IPS-NIHi7 (cell line): Measurements from ENCODE around the gene PLA1A.
A peak's percentile ranks its signal among the peaks of the same experiment; 100 is the strongest.
"Not testable (repeated sequence)": the region's sequence is repeated elsewhere in the genome, so short reads cannot be mapped to it uniquely, and the experiment has no call there.

ENCODE experiments used
- DNase-seq: peaks from one replicate; pipeline ENCODE4 v3.0.0; 2012; ENCODE audit warnings: mixed read lengths; ENCODE audit errors: extremely low spot score

The PLA1A gene

GRCh38 chr3:119662604-119663373 lies 65.1 kb downstream of the PLA1A start:
- no peak for DNase-seq

- no peak for DNase-seq
These were observed 66.2 kb downstream of the PLA1A start for GRCh38 chr3:119663885-119664284.

- no peak for DNase-seq
These were observed 66.7 kb downstream of the PLA1A start for GRCh38 chr3:119664370-119664769.

GRCh38 chr3:119664850-119665379 lies 67.2 kb downstream of the PLA1A start:
- no peak for DNase-seq

- no peak for DNase-seq
These were observed 68.4 kb downstream of the PLA1A start for GRCh38 chr3:119665954-119666559.

- DNase-seq = no peak
These were observed 72.4 kb downstream of the PLA1A start for GRCh38 chr3:119669906-119670570.

GRCh38 chr3:119672776-119673175 lies 75.1 kb downstream of the PLA1A start:
- DNase-seq = no peak

- no peak for DNase-seq
These were observed 76.2 kb downstream of the PLA1A start for GRCh38 chr3:119673875-119674274.

- DNase-seq = no peak
These were observed 77.6 kb downstream of the PLA1A start for GRCh38 chr3:119675188-119675874.

GRCh38 chr3:119676020-119676419 lies 78.3 kb downstream of the PLA1A start:
- DNase-seq = no peak

- peak; percentile 97 for DNase-seq
These were observed 79.3 kb downstream of the PLA1A start, which contains the start of gene COX17 for GRCh38 chr3:119676771-119677640. Gene COX17, minus strand, starts transcription at chr3:119677406. Its CDS starts 96 bp downstream, at chr3:119677310.

GRCh38 chr3:119677641-119677934 lies 79.9 kb downstream of the PLA1A start:
- DNase-seq = no peak

- not testable (repeated sequence) for DNase-seq
These were observed 80.5 kb downstream of the PLA1A start for GRCh38 chr3:119678209-119678608.
